Heart left ventricle (tissue), 13 donors: Measurements from ENCODE around the gene SIRT5.

Experiments used
- POLR2A ChIP-seq, 2 donors: fragments of 450-650 bp; IDR thresholded peaks; one replicate each; pipeline ENCODE4 v1.6.1; 2017; ENCODE audit warnings: antibody characterized with exemption in 2 of 2, mild to moderate bottlenecking in 2 of 2, moderate library complexity in 2 of 2
- TF ChIP-seq, protein P1 (sequence below), 12 donors: fragments of 200-600 bp; sonication (generic) in 4 of 12; IDR thresholded peaks; one replicate each; pipeline versions ENCODE4 v1.5.0 to v1.8.0; 2018 to 2022; ENCODE audit warnings: antibody characterized with exemption in 12 of 12, mild to moderate bottlenecking in 5 of 12
- donor health status: ischemic (EF 13 %, LVEDD 7.1; RV severe dilation, severe dysfunction).
- donor health status: DM: no; HTN: yes; CAD: no.
- donor health status: DM: no; HTN: no; CAD: no.
- donor health status: ischemic (EF 25% LVEDD 6.9; RV normal size, moderate dysfunction).
- donor health status: ischemic (EF 25% LVEDD 5.7; RV mildly dilated, moderate dysfunction).
- donor health status: ischemic (EF 35%, LVEDD 5.7; RV mildly dilated, moderate dysfunction).
- donor health status: nonischemic (EF 11% LVEDD 7.7; RV severe dilation, severe dysfunction).
- donor health status: DM: yes; HTN: yes; CAD: no.
- donor health status: PGD.
- donor health status: ischemic (EF 29% LVEDD 5.4; RV normal size, mild dysfunction).
- donor health status: nonischemic (EF 23%, LVEDD 6.1; RV moderate dilation, normal function).

DNA sequence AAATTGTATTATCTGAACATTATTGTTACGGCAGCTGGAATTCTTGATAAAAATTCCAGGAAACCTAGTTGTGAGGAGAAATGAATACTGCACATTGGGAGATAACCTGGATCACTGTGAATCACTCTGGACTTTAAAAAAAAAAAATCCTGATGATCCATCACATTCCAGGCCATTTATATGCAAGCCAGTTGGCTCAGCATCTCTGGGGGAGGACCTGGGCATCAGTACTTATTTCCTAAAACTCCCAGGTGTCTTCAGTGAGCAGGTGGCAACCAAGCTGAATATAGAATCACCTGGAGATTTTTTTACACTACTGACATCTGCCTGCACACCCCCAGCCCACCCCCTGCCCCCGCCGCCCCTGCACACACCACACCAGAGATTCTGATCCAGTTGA is 39.1 kb upstream of the SIRT5 start:
- no peak for TF ChIP-seq POLR2A (IDR thresholded peaks at IDR 0.05)
- TF ChIP-seq, protein P1, sequence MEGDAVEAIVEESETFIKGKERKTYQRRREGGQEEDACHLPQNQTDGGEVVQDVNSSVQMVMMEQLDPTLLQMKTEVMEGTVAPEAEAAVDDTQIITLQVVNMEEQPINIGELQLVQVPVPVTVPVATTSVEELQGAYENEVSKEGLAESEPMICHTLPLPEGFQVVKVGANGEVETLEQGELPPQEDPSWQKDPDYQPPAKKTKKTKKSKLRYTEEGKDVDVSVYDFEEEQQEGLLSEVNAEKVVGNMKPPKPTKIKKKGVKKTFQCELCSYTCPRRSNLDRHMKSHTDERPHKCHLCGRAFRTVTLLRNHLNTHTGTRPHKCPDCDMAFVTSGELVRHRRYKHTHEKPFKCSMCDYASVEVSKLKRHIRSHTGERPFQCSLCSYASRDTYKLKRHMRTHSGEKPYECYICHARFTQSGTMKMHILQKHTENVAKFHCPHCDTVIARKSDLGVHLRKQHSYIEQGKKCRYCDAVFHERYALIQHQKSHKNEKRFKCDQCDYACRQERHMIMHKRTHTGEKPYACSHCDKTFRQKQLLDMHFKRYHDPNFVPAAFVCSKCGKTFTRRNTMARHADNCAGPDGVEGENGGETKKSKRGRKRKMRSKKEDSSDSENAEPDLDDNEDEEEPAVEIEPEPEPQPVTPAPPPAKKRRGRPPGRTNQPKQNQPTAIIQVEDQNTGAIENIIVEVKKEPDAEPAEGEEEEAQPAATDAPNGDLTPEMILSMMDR (IDR thresholded peaks at IDR 0.05) = no peak
